Renal pelvis (tissue), 4 donors: ENCODE data around the gene ADCY1. TPM values are rescaled to one million over a fixed set of nuclear protein-coding genes. Genes with fewer than 3 reads are reported as not detected.

Source experiments
- DNase-seq: peaks from one replicate; pipeline ENCODE4 v3.0.0-alpha.2; 2013
- polyA plus RNA-seq, 3 donors: library from polyadenylated mRNA; unstranded; fragments of 120-200 nt; gene quantifications; one replicate each; pipeline ENCODE4 v1.2.1, GENCODE V29; 2013; ENCODE audit not compliant: insufficient read length in 3 of 3

Gene ADCY1
- polyA plus RNA-seq, 3 donors, result 3.6 to 3.8 (median 3.7) TPM

- no peak for DNase-seq
Observed at GRCh38 chr7:45663965-45664633, 89.9 kb downstream of the ADCY1 start.

GRCh38 chr7:45665172-45665571 lies 91.0 kb downstream of the ADCY1 start:
- no peak for DNase-seq

GRCh38 chr7:45670227-45670626 lies 96.1 kb downstream of the ADCY1 start:
- DNase-seq, result no peak

GRCh38 chr7:45670717-45671116 lies 96.5 kb downstream of the ADCY1 start:
- no peak for DNase-seq

GRCh38 chr7:45677311-45677900 lies 103.2 kb downstream of the ADCY1 start:
- no peak for DNase-seq

GRCh38 chr7:45679516-45679915 lies 105.3 kb downstream of the ADCY1 start:
- no peak for DNase-seq

GRCh38 chr7:45680776-45681175 lies 106.6 kb downstream of the ADCY1 start:
- DNase-seq, result no peak

- no peak for DNase-seq
Observed at GRCh38 chr7:45681596-45682357, 107.6 kb downstream of the ADCY1 start.

- no peak for DNase-seq
Observed at GRCh38 chr7:45682358-45682735, 108.2 kb downstream of the ADCY1 start.

GRCh38 chr7:45682836-45683555 lies 108.8 kb downstream of the ADCY1 start:
- no peak for DNase-seq

GRCh38 chr7:45683556-45684148 lies 109.5 kb downstream of the ADCY1 start:
- DNase-seq, result no peak

- DNase-seq, result no peak
Observed at GRCh38 chr7:45684910-45685618, 110.9 kb downstream of the ADCY1 start.

GRCh38 chr7:45685619-45686240 lies 111.6 kb downstream of the ADCY1 start:
- DNase-seq, result no peak

GRCh38 chr7:45686441-45687184 lies 112.4 kb downstream of the ADCY1 start:
- no peak for DNase-seq

GRCh38 chr7:45687185-45687560 lies 113.0 kb downstream of the ADCY1 start:
- no peak for DNase-seq

GRCh38 chr7:45687721-45688120 lies 113.6 kb downstream of the ADCY1 start:
- no peak for DNase-seq

GRCh38 chr7:45688382-45688781 lies 114.2 kb downstream of the ADCY1 start:
- no peak for DNase-seq

GRCh38 chr7:45689011-45689796 lies 115.0 kb downstream of the ADCY1 start:
- DNase-seq, result no peak
